Natural killer cell (primary cell): ENCODE data around the gene RBMS3. TPM values are rescaled to one million over a fixed set of nuclear protein-coding genes. Genes with fewer than 3 reads are reported as not detected.

Experiments used
- ATAC-seq, 3 donors: fragments of 150-1000 bp in 2 of 3; fragments of 200-7000 bp in 1 of 3; cut with Tn5 transposase; 1 replicate in 1 of 3; 2 replicates in 2 of 3; pipeline ENCODE4 v1.10.0; 2021; ENCODE audit warnings: mild to moderate bottlenecking in 2 of 3, moderate library complexity in 2 of 3
- DNase-seq, 2 donors: peaks; one replicate each; pipeline versions ENCODE4 v3.0.0 to v3.0.0-alpha.2; 2013 to 2021; ENCODE audit warnings: mixed read lengths in 1 of 2
- H3K27ac ChIP-seq: one replicate; pipeline ENCODE4 v1.5.1; 2013; ENCODE audit warnings: mild to moderate bottlenecking, low read length
- H3K27me3 ChIP-seq: one replicate; pipeline ENCODE4 v1.6.1; 2013; ENCODE audit warnings: low read length; ENCODE audit not compliant: control insufficient read depth, insufficient read depth
- H3K36me3 ChIP-seq: one replicate; pipeline ENCODE4 v1.6.1; 2013; ENCODE audit warnings: low read length; ENCODE audit not compliant: control insufficient read depth, insufficient read depth
- H3K4me1 ChIP-seq: one replicate; pipeline ENCODE4 v1.6.1; 2013; ENCODE audit warnings: low read length; ENCODE audit not compliant: control insufficient read depth, insufficient read depth
- H3K4me3 ChIP-seq: one replicate; pipeline ENCODE4 v1.5.1; 2013; ENCODE audit warnings: low read length
- H3K9me3 ChIP-seq: one replicate; pipeline ENCODE4 v1.6.1; 2013; ENCODE audit warnings: low read length; ENCODE audit not compliant: control insufficient read depth, insufficient read depth
- H3K27ac Mint-ChIP-seq, 2 donors: one replicate each; pipeline ENCODE4 v1.8.0; 2022; ENCODE audit warnings: mild to moderate bottlenecking in 2 of 2, mixed read lengths in 2 of 2, moderate library complexity in 1 of 2
- H3K27me3 Mint-ChIP-seq, 2 donors: one replicate each; pipeline ENCODE4 v1.8.0; 2022; ENCODE audit warnings: low read depth in 2 of 2, mixed read lengths in 2 of 2
- H3K36me3 Mint-ChIP-seq: one replicate; pipeline ENCODE4 v1.8.0; 2022; ENCODE audit warnings: mixed read lengths
- H3K4me1 Mint-ChIP-seq, 2 donors: one replicate each; pipeline ENCODE4 v1.8.0; 2022; ENCODE audit warnings: mixed read lengths in 2 of 2
- H3K4me3 Mint-ChIP-seq: one replicate; pipeline ENCODE4 v1.8.0; 2022; ENCODE audit warnings: mild to moderate bottlenecking, moderate library complexity, mixed read lengths
- H3K9me3 Mint-ChIP-seq, 2 donors: one replicate each; pipeline ENCODE4 v1.8.0; 2022; ENCODE audit warnings: mixed read lengths in 2 of 2
- WGBS: methylation state at CpG from one replicate; pipeline ENCODE4 v1.1.7; 2013; ENCODE audit warnings: missing lambda C conversion rate; ENCODE audit not compliant: insufficient coverage; 5-methylcytosine and 5-hydroxymethylcytosine counted together
- intact Hi-C: fragments of 100-400 bp; cut with micrococcal nuclease; formaldehyde crosslinking; loops from one replicate; pipeline ENCODE4 v1.14.2; 2022
- total RNA-seq, 4 donors: library from RNA; stranded (reverse); fragments of 120-200 nt in 1 of 4; gene quantifications; one replicate each; pipeline versions ENCODE4 v1.2.3 to v1.2.4, GENCODE V29; 2013 to 2022
- TF ChIP-seq, protein P1 (sequence below): fragments of 200-600 bp; IDR thresholded peaks from one replicate; pipeline ENCODE4 v1.8.0; 2022; ENCODE audit warnings: antibody characterized with exemption

RBMS3 gene
- total RNA-seq, 3 donors from 2014 or later (not counting 1 experiment from before 2014, with no cell fraction given), result 0.16 TPM; not detected in 2

- Mint-ChIP-seq H3K27me3 (no peaks in the 10 kb centered on the region), H3K36me3 (peaks cover 7% of the 10 kb centered on the region), H3K4me1 (no peaks in the 10 kb centered on the region), H3K9me3 (peaks cover 4 to 5% of the 10 kb centered on the region in 2 donors), H3K4me3 (no peak overlapping the region), H3K27ac (no peak overlapping the region)
- Histone ChIP-seq H3K4me3 (no peak overlapping the region), H3K27me3 (no peaks in the 10 kb centered on the region), H3K9me3 (no peaks in the 10 kb centered on the region), H3K27ac (no peak overlapping the region), H3K4me1 (no peaks in the 10 kb centered on the region), H3K36me3 (no peaks in the 10 kb centered on the region)
- TF ChIP-seq, protein P1, sequence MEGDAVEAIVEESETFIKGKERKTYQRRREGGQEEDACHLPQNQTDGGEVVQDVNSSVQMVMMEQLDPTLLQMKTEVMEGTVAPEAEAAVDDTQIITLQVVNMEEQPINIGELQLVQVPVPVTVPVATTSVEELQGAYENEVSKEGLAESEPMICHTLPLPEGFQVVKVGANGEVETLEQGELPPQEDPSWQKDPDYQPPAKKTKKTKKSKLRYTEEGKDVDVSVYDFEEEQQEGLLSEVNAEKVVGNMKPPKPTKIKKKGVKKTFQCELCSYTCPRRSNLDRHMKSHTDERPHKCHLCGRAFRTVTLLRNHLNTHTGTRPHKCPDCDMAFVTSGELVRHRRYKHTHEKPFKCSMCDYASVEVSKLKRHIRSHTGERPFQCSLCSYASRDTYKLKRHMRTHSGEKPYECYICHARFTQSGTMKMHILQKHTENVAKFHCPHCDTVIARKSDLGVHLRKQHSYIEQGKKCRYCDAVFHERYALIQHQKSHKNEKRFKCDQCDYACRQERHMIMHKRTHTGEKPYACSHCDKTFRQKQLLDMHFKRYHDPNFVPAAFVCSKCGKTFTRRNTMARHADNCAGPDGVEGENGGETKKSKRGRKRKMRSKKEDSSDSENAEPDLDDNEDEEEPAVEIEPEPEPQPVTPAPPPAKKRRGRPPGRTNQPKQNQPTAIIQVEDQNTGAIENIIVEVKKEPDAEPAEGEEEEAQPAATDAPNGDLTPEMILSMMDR, result no peak
- intact Hi-C loops, result no loop called here
- DNase-seq, result no peak
- ATAC-seq, result no peak
- 83% methylated on average over 1 of the region's 1 CpG for WGBS
These were observed 497.0 kb downstream of the RBMS3 start for GRCh38 chr3:29777869-29778268.

GRCh38 chr3:29789686-29790085 lies 508.8 kb downstream of the RBMS3 start:
- intact Hi-C loops, result no loop called here
- H3K9me3 ChIP-seq, result no peaks in the 10 kb centered on the region
- Mint-ChIP-seq H3K9me3 (peaks cover 3 to 7% of the 10 kb centered on the region in 2 donors), H3K27ac (no peak overlapping the region), H3K27me3 (no peaks in the 10 kb centered on the region), H3K4me1 (no peaks in the 10 kb centered on the region), H3K36me3 (no peaks in the 10 kb centered on the region), H3K4me3 (no peak overlapping the region)
- no peaks in the 10 kb centered on the region for H3K4me1 ChIP-seq
- ATAC-seq (no peak), DNase-seq (no peak)
- no peaks in the 10 kb centered on the region for H3K36me3 ChIP-seq
- TF ChIP-seq, protein P1, result no peak
- H3K27me3 ChIP-seq, result no peaks in the 10 kb centered on the region
- WGBS, result 100% methylated on average over 1 of the region's 1 CpG
- H3K27ac ChIP-seq, result no peak overlapping the region
- no peak overlapping the region for H3K4me3 ChIP-seq

GRCh38 chr3:29796808-29797207 lies 515.9 kb downstream of the RBMS3 start:
- ATAC-seq, result no peak
- Histone ChIP-seq H3K9me3 (no peaks in the 10 kb centered on the region), H3K27me3 (no peaks in the 10 kb centered on the region), H3K36me3 (no peaks in the 10 kb centered on the region), H3K4me1 (no peaks in the 10 kb centered on the region), H3K4me3 (no peak overlapping the region), H3K27ac (no peak overlapping the region)
- Mint-ChIP-seq H3K9me3 (peaks cover 0 to 14% of the 10 kb centered on the region in 2 donors), H3K4me3 (no peak overlapping the region), H3K27ac (no peak overlapping the region), H3K4me1 (no peaks in the 10 kb centered on the region), H3K27me3 (no peaks in the 10 kb centered on the region), H3K36me3 (peaks cover 2% of the 10 kb centered on the region)
- TF ChIP-seq, protein P1, result no peak
- intact Hi-C loops, result no loop called here
- no peak for DNase-seq
- 92% methylated on average over 8 of the region's 8 CpGs for WGBS

DNA sequence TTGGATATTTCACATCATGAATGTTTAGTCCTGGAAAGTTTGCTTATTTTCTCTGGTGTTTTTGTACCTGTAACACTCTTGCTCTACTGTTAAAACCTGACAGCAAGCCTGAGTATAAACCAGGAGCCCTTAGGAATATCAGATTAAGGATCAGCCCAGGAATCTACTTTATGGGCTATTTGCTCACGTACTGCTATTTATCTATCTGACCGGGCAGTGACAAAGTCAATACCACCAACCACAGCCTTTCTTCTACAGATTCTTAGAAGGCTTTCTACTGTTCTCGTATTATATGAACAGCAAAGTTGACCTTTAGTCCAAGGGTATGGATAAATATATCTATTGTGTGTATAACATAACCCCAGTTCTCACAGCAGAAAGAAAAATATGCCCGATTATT lies 521.2 kb downstream of the RBMS3 start:
- Histone ChIP-seq H3K9me3 (no peaks in the 10 kb centered on the region), H3K36me3 (no peaks in the 10 kb centered on the region), H3K4me3 (no peak overlapping the region), H3K27me3 (no peaks in the 10 kb centered on the region), H3K27ac (no peak overlapping the region), H3K4me1 (no peaks in the 10 kb centered on the region)
- intact Hi-C loops, result no loop called here
- no peak for DNase-seq
- H3K4me3 Mint-ChIP-seq, result no peak overlapping the region
- TF ChIP-seq, protein P1, result no peak
- H3K27ac Mint-ChIP-seq, result no peak overlapping the region
- 96% methylated on average over 2 of the region's 4 CpGs for WGBS
- peaks cover 0 to 9% of the 10 kb centered on the region in 2 donors for H3K9me3 Mint-ChIP-seq
- no peaks in the 10 kb centered on the region for H3K4me1 Mint-ChIP-seq
- peaks cover 5% of the 10 kb centered on the region for H3K36me3 Mint-ChIP-seq
- no peak for ATAC-seq
- H3K27me3 Mint-ChIP-seq, result no peaks in the 10 kb centered on the region
